ENCODE measurements around the gene MAPK6. TPM values are rescaled to one million over a fixed set of nuclear protein-coding genes. Genes with fewer than 3 reads are reported as not detected.
A peak's percentile ranks its signal among the peaks of the same experiment; 100 is the strongest.
"Not testable (repeated sequence)": the region's sequence is repeated elsewhere in the genome, so short reads cannot be mapped to it uniquely, and the experiment has no call there.

Gene MAPK6
- polyA plus RNA-seq, 1 experiment = 74.3 TPM

GRCh38 chr15:52093539-52094510, 74.8 kb downstream of the MAPK6 start:
- Histone ChIP-seq H3K27me3 (ENCODE audit: control insufficient read depth, insufficient read depth, low read length) (no peaks in the 10 kb centered on the region), H3K4me3 (ENCODE audit: low read depth, low read length) (no peak overlapping the region), H3K9me3 (ENCODE audit: control insufficient read depth, insufficient read depth, low read length) (no peaks in the 10 kb centered on the region; the same call in 1 of the 2 replicates), H3K27ac (ENCODE audit: low read depth, low read length) (peak overlapping the region; percentile 77)
- DNase-seq (ENCODE audit: low read depth, low spot score) = peak; percentile 44
- POLR2A ChIA-PET = no interaction called here
- CTCF ChIA-PET = interaction anchor here (0.6 to 1.5 kb wide), 2 partner anchors 12 to 15 kb away, joined by 3 to 6 read pairs; no protein-coding TSS in a partner anchor
- TF ChIP-seq CTCF (IDR thresholded peaks at IDR 0.05; ENCODE audit: low read depth, low read length) = no peak

- Histone ChIP-seq H3K9me3 (ENCODE audit: control insufficient read depth, insufficient read depth, low read length) (no peaks in the 10 kb centered on the region; the same call in 1 of the 2 replicates), H3K4me3 (ENCODE audit: low read depth, low read length) (no peak overlapping the region), H3K27ac (ENCODE audit: low read depth, low read length) (peak overlapping the region; percentile 47), H3K27me3 (ENCODE audit: control insufficient read depth, insufficient read depth, low read length) (no peaks in the 10 kb centered on the region)
- POLR2A ChIA-PET = no interaction called here
- TF ChIP-seq CTCF (IDR thresholded peaks at IDR 0.05; ENCODE audit: low read depth, low read length) = no peak
- no peak for DNase-seq (ENCODE audit: low read depth, low spot score)
- CTCF ChIA-PET = interaction anchor here (1.5 kb wide), 1 partner anchor 17 kb away, joined by 6 read pairs; no protein-coding TSS in a partner anchor
Measured at GRCh38 chr15:52094811-52095584, 76.0 kb downstream of the MAPK6 start.

- no peak for TF ChIP-seq CTCF (IDR thresholded peaks at IDR 0.05; ENCODE audit: low read depth, low read length)
- Histone ChIP-seq H3K4me3 (ENCODE audit: low read depth, low read length) (no peak overlapping the region), H3K9me3 (ENCODE audit: control insufficient read depth, insufficient read depth, low read length) (no peaks in the 10 kb centered on the region; the same call in 1 of the 2 replicates), H3K27me3 (ENCODE audit: control insufficient read depth, insufficient read depth, low read length) (no peaks in the 10 kb centered on the region), H3K27ac (ENCODE audit: low read depth, low read length) (peak overlapping the region; percentile 47)
- CTCF ChIA-PET = no interaction called here
- DNase-seq (ENCODE audit: low read depth, low spot score) = peak; percentile 77
- POLR2A ChIA-PET = no interaction called here
Measured at GRCh38 chr15:52095597-52096262, 76.7 kb downstream of the MAPK6 start.

- DNase-seq (ENCODE audit: low read depth, low spot score); H3K9me3 ChIP-seq (ENCODE audit: control insufficient read depth, insufficient read depth, low read length); H3K27me3 ChIP-seq (ENCODE audit: control insufficient read depth, insufficient read depth, low read length); H3K27ac ChIP-seq (ENCODE audit: low read depth, low read length); H3K4me3 ChIP-seq (ENCODE audit: low read depth, low read length); POLR2A ChIA-PET: not testable (repeated sequence)
- CTCF ChIA-PET = interaction anchor here (1.6 kb wide), 1 partner anchor 43 kb away, joined by 10 read pairs; no protein-coding TSS in a partner anchor
Measured at GRCh38 chr15:52096536-52096935, 77.5 kb downstream of the MAPK6 start.

- Histone ChIP-seq H3K9me3 (ENCODE audit: control insufficient read depth, insufficient read depth, low read length) (no peaks in the 10 kb centered on the region; the same call in 1 of the 2 replicates), H3K27ac (ENCODE audit: low read depth, low read length) (no peak overlapping the region), H3K27me3 (ENCODE audit: control insufficient read depth, insufficient read depth, low read length) (no peaks in the 10 kb centered on the region), H3K4me3 (ENCODE audit: low read depth, low read length) (no peak overlapping the region)
- no peak for DNase-seq (ENCODE audit: low read depth, low spot score)
- ChIA-PET CTCF (interaction anchor here (0.8 to 1.6 kb wide), 4 partner anchors 18 to 125 kb away, joined by 3 to 10 read pairs (median 4); partner anchors contain the start of gene LEO1), POLR2A (interaction anchor here (1.1 kb wide), 1 partner anchor 125 kb away, joined by 4 read pairs; the partner anchor contains the start of gene LEO1)
- no peak for TF ChIP-seq CTCF (IDR thresholded peaks at IDR 0.05; ENCODE audit: low read depth, low read length)
Measured at GRCh38 chr15:52097180-52097579, 78.2 kb downstream of the MAPK6 start.

Data from AG04450 (cell line).